Neutrophil (primary cell): ENCODE results near the gene SQSTM1.

Experiments used
- H3K27ac ChIP-seq: fragments of 200-600 bp; sonication (generic); 2 replicates; pipeline ENCODE4 v1.5.1; 2016; ENCODE audit warnings: mild to moderate bottlenecking, moderate library complexity
- H3K27me3 ChIP-seq: fragments of 200-600 bp; sonication (generic); 2 replicates; pipeline ENCODE4 v1.6.0; 2016; ENCODE audit warnings: mild to moderate bottlenecking
- H3K36me3 ChIP-seq: fragments of 200-600 bp; sonication (generic); 2 replicates; pipeline ENCODE4 v1.5.1; 2017
- H3K4me1 ChIP-seq, 2 experiments: fragments of 200-600 bp in 1 of 2; sonication (generic) in 1 of 2; 1 replicate in 1 of 2; 2 replicates in 1 of 2; pipeline versions ENCODE4 v1.5.1 to v1.6.1; 2013 to 2016; ENCODE audit warnings: low read depth in 1 of 2, low read length in 1 of 2, mild to moderate bottlenecking in 1 of 2, moderate library complexity in 1 of 2; ENCODE audit not compliant: control insufficient read depth in 1 of 2, insufficient read depth in 1 of 2
- H3K4me3 ChIP-seq, 2 experiments: fragments of 200-600 bp in 1 of 2; sonication (generic) in 1 of 2; 1 replicate in 1 of 2; 2 replicates in 1 of 2; pipeline ENCODE4 v1.5.1; 2013 to 2016; ENCODE audit warnings: low read depth in 1 of 2, low read length in 1 of 2, mild to moderate bottlenecking in 1 of 2, moderate library complexity in 1 of 2
- H3K9me3 ChIP-seq: fragments of 200-600 bp; sonication (generic); 2 replicates; pipeline ENCODE4 v1.5.1; 2016
- TF ChIP-seq, protein P1 (sequence below): fragments of 200-600 bp; sonication (generic); IDR thresholded peaks from 2 replicates; pipeline ENCODE4 v1.5.1; 2016; ENCODE audit warnings: antibody characterized with exemption

SQSTM1 gene

DNA sequence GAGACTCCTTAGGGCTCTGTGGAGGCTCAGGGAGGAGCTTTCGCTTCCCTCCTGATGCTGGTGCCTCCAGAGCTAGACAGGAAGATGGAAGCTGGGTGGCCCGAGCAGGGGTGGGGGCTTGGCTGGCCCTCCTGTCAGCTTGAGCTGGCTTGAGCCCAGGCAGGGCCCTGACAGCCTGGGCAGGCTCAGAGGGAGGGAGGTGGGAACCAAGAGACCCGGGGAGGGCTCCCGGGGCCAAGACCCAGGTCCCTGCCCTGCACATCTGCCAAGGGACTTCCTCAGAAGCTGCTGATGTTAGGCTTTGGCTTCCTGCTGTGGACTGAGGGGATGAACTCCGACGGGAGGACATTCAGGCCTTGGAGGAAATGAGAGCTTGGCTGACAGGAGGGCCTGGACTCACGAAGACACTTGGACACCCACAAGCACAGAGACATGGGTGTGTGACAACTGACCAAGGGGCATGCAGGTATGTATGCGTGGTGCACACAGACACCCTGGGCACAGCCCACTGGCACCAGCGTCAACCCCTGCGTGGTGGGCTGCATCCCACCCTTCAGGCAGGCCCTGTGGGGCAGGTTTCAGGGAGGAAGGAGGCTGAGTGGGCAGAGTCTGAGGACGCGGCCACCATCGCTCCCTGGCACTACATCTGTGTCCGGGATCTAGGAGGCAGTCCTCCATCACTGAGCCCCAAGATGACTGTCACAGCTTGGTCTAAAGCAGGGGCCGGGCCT lies 28.7 kb upstream of the SQSTM1 start:
- Histone ChIP-seq H3K27ac (peak overlapping the region; percentile 39), H3K4me1 (peaks cover 42 to 51% of the 10 kb centered on the region in 2 experiments), H3K9me3 (no peaks in the 10 kb centered on the region), H3K36me3 (peaks cover under 1% of the 10 kb centered on the region), H3K27me3 (no peaks in the 10 kb centered on the region), H3K4me3 (no peak overlapping the region)
- TF ChIP-seq, protein P1, sequence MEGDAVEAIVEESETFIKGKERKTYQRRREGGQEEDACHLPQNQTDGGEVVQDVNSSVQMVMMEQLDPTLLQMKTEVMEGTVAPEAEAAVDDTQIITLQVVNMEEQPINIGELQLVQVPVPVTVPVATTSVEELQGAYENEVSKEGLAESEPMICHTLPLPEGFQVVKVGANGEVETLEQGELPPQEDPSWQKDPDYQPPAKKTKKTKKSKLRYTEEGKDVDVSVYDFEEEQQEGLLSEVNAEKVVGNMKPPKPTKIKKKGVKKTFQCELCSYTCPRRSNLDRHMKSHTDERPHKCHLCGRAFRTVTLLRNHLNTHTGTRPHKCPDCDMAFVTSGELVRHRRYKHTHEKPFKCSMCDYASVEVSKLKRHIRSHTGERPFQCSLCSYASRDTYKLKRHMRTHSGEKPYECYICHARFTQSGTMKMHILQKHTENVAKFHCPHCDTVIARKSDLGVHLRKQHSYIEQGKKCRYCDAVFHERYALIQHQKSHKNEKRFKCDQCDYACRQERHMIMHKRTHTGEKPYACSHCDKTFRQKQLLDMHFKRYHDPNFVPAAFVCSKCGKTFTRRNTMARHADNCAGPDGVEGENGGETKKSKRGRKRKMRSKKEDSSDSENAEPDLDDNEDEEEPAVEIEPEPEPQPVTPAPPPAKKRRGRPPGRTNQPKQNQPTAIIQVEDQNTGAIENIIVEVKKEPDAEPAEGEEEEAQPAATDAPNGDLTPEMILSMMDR: no peak

DNA sequence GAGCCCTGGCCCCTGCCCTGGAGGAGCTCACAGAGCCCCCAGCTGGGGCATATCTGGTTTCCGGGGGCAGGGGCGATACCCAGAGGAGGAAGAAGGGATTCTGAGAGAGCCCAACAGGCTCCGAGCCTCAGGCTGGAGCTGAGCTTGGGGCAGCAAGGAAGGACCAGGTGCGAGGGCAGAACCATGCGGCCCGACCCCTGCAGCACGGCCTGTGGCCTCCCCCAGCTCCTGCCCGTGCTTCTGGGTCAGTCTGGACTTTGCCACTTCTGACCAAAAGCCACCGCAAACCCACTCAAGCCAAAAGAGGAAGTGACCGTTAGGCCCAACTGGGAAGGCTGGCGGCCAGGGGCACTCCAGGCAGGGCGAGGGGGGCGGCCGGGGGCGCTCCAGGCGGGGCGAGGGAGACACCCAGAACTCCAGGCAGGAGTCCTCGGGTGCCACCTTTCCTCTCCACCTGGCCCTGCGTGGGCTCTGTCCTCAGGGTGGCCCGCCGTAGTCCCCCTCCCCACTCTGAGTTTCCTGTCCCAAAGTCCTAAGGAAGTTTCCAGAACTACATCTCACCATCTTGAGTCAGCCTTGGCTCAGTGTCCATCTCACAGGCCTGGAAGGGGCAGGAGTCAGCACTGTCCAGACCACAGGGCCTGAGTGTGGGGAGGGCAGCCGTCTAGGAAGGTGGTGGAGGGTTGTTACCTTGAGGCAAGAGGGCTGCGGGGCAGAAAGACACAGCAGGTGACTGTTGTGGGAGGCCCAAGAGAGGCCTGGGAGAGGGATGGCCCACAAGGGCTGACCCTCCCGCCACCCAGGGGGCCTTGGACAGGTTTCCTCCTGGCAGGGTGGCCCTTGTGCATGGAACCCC lies 27.9 kb upstream of the SQSTM1 start:
- Histone ChIP-seq H3K27ac (peak overlapping the region; percentile 39), H3K36me3 (peaks cover 8% of the 10 kb centered on the region), H3K4me3 (no peak overlapping the region), H3K4me1 (peaks cover 42 to 51% of the 10 kb centered on the region in 2 experiments), H3K27me3 (no peaks in the 10 kb centered on the region), H3K9me3 (no peaks in the 10 kb centered on the region)
- TF ChIP-seq, protein P1: no peak

DNA sequence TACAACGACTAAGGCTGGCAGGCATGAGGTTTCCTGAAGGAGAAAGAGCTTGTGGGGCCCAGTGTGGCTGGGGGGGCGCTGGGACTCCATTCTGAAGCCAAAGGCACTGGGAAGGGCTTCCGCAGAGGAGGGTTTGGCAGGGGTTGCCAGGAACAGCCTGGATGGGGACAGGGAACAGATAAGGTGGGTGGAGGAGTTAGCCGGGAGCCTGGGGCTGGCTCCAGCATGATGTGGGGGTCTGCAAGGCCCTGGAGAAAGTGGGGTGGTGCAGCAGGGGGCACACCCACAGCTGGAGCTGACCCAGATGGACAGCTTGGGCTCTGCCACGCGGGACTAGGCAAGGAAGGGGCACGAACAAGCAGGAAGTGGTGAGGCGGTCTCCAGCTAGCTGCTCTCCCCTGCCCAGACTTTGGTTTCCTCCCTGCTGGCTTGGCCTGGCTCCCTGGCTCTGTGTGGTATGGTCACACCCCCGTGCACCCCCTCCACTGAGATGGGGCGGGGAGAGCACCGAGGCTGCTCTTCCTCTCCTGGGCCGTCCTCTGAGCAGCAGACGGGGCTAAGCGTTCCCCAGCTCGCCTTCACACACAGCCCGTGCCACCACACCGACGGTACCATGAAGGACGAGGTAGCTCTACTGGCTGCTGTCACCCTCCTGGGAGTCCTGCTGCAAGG lies 27.1 kb upstream of the SQSTM1 start, which contains the start of gene LTC4S:
Gene LTC4S (plus strand): TSS at position 519 of the 672 bp plus-strand sequence. CDS start 95 bp downstream, at position 614.
- Histone ChIP-seq H3K4me3 (no peak within 1 kb of the TSS), H3K9me3 (no peaks in the 10 kb centered on the region), H3K36me3 (peaks cover 16% of the 10 kb centered on the region), H3K4me1 (peaks cover 42 to 51% of the 10 kb centered on the region in 2 experiments), H3K27me3 (no peaks in the 10 kb centered on the region), H3K27ac (peak within 1 kb of the TSS; percentile 39)
- TF ChIP-seq, protein P1: no peak

DNA sequence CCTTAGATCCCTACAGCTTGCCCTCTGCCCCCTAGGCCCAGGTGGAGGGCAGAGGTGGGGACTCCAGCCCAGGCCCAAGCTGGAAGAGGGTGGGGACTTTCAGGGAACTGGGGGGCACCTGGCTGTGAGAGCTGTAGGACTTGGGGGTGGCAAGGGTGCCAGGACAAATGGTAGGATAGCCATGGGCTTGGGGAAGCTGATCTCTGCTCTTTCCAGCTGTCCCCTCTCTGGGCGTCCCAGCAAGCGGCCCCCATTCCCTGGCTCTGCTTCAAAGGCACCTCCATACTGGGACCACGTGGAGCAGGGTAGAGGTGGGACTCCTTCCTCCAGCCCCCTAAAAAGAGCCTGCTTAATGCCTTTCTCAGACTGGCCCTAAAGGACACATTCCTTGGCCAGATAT lies 26.5 kb upstream of the SQSTM1 start:
- H3K9me3 ChIP-seq: no peaks in the 10 kb centered on the region
- peaks cover 42 to 51% of the 10 kb centered on the region in 2 experiments for H3K4me1 ChIP-seq
- H3K36me3 ChIP-seq: peaks cover 22% of the 10 kb centered on the region
- H3K27ac ChIP-seq: no peak overlapping the region
- H3K27me3 ChIP-seq: no peaks in the 10 kb centered on the region
- no peak overlapping the region for H3K4me3 ChIP-seq
- TF ChIP-seq, protein P1: no peak

DNA sequence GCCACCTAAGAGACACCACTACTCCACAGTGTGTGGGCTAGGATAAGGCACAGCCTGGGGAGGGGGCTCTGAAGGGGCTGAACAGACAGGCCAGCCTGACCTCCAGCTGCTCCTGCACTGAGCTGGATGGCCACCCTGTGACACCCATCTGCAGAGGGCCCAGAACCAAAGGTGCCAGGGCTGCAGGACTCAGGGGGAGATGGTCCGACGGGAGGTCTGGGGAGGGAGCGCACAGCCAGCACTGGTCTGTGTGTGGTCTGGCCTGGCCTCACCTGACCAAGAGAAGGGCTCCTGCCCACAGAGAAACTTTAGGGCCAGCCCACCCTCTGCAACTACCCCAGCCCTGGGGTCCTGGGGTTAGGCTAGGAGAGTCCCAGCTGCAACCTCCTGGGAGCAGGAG lies 26.1 kb upstream of the SQSTM1 start:
- H3K36me3 ChIP-seq: peaks cover 26% of the 10 kb centered on the region
- no peak overlapping the region for H3K4me3 ChIP-seq
- TF ChIP-seq, protein P1: no peak
- H3K4me1 ChIP-seq: peaks cover 42 to 51% of the 10 kb centered on the region in 2 experiments
- H3K9me3 ChIP-seq: no peaks in the 10 kb centered on the region
- no peak overlapping the region for H3K27ac ChIP-seq
- no peaks in the 10 kb centered on the region for H3K27me3 ChIP-seq
